Transverse colon (tissue), 4 donors: Measurements from ENCODE around the gene GINM1. TPM values are rescaled to one million over a fixed set of nuclear protein-coding genes. Genes with fewer than 3 reads are reported as not detected.

ENCODE experiments used
- DNase-seq: peaks from one replicate; pipeline ENCODE4 v3.0.0-alpha.2; 2019
- H3K27ac ChIP-seq, 4 donors: fragments of 200-600 bp; sonication (generic); 2 replicates each; pipeline ENCODE4 v1.5.1; 2016 to 2018; ENCODE audit warnings: inconsistent platforms in 4 of 4
- H3K27me3 ChIP-seq: fragments of 200-600 bp; sonication (generic); 2 replicates; pipeline ENCODE4 v1.5.1; 2017; ENCODE audit warnings: inconsistent platforms
- H3K36me3 ChIP-seq, 4 donors: fragments of 200-600 bp; sonication (generic); 2 replicates each; pipeline ENCODE4 v1.5.1; 2017 to 2019; ENCODE audit warnings: inconsistent platforms in 4 of 4
- H3K4me1 ChIP-seq, 4 donors: fragments of 200-600 bp; sonication (generic); 2 replicates each; pipeline ENCODE4 v1.5.1; 2017 to 2020; ENCODE audit warnings: inconsistent platforms in 4 of 4
- H3K4me3 ChIP-seq, 4 donors: fragments of 200-600 bp; sonication (generic); 1 replicate in 1 of 4; 2 replicates in 3 of 4; pipeline versions ENCODE4 v1.5.1 to v1.6.1; 2017 to 2019; ENCODE audit warnings: inconsistent platforms in 4 of 4
- H3K9me3 ChIP-seq, 2 donors: fragments of 200-600 bp; sonication (generic); 2 replicates each; pipeline ENCODE4 v1.5.1; 2017 to 2019; ENCODE audit warnings: inconsistent platforms in 2 of 2
- CTCF ChIP-seq, 5 experiments: fragments of 200-600 bp in 3 of 5; fragments of 450-650 bp in 2 of 5; sonication (generic) in 3 of 5; IDR thresholded peaks; 1 replicate in 2 of 5; 2 replicates in 3 of 5; pipeline ENCODE4 v1.5.1; 2016 to 2017; ENCODE audit warnings: antibody characterized with exemption in 5 of 5, inconsistent platforms in 3 of 5, mild to moderate bottlenecking in 2 of 5, moderate library complexity in 1 of 5
- EP300 ChIP-seq: sonication (generic); formaldehyde crosslinking; IDR thresholded peaks from one replicate; pipeline ENCODE4 v1.6.1; 2017; ENCODE audit warnings: antibody characterized with exemption, low read depth
- POLR2A ChIP-seq: fragments of 450-650 bp; IDR thresholded peaks from one replicate; pipeline ENCODE4 v1.6.1; 2016; ENCODE audit warnings: antibody characterized with exemption, mild to moderate bottlenecking, moderate library complexity
- POLR2AphosphoS5 ChIP-seq, 3 donors: sonication (generic); formaldehyde crosslinking; IDR thresholded peaks; one replicate each; pipeline ENCODE4 v1.6.1; 2016; ENCODE audit warnings: antibody characterized with exemption in 3 of 3
- WGBS, 2 donors: methylation state at CpG; one replicate each; pipeline ENCODE4 v1.1.5; 2018; ENCODE audit warnings: low coverage in 1 of 2; 5-methylcytosine and 5-hydroxymethylcytosine counted together
- in situ Hi-C, 4 donors: fragments of 200-750 bp; cut with MboI; loops; one replicate each; pipeline versions ENCODE4 v1.15.0 to v1.15.1; 2017; ENCODE audit warnings: low sequenced_read_pairs in 3 of 4, low pct_ligation_motif_present in 1 of 4, low pct_unique_long_range_greater_than_20kb in 1 of 4
- intact Hi-C: fragments of 100-400 bp; cut with DNase I; formaldehyde crosslinking; loops from one replicate; pipeline ENCODE4 v1.15.1; 2023; ENCODE audit warnings: low total_unique reads
- total RNA-seq, 4 donors: library from RNA; depleted of rRNA; stranded (reverse); fragments of >200 nt; gene quantifications; one replicate each; pipeline ENCODE4 v1.1.0, GENCODE V29; 2016

Gene GINM1
- total RNA-seq, 4 donors from 2014 or later, result 19.1 to 49.6 (median 35.9) TPM

- Histone ChIP-seq H3K4me3 (no peak overlapping the region), H3K27ac (no peak overlapping the region), H3K27me3 (peaks cover 9% of the 10 kb centered on the region), H3K36me3 (no peaks in the 10 kb centered on the region), H3K9me3 (no peaks in the 10 kb centered on the region), H3K4me1 (peaks cover 11 to 23% (median 16%) of the 10 kb centered on the region in 4 donors)
- TF ChIP-seq EP300, result no peak
- no peak for TF ChIP-seq CTCF (IDR thresholded peaks at IDR 0.05)
- TF ChIP-seq POLR2AphosphoS5 (IDR thresholded peaks at IDR 0.05), result no peak
- in situ Hi-C loops, result loop anchor here in 1 of 4 donors (25.0 kb wide), 1 partner anchor 149 kb away; the partner anchor contains the start of gene LATS1
- intact Hi-C loops, result no loop called here
- DNase-seq, result no peak
- 67 to 80% methylated on average over 5 of the region's 5 CpGs for WGBS, 2 donors
These were observed 2.8 kb upstream of the GINM1 start for GRCh38 chr6:149563203-149563927.

- no peak for TF ChIP-seq POLR2A
- TF ChIP-seq EP300, result no peak
- WGBS, 2 donors, result 44 to 61% methylated on average over 3 of the region's 3 CpGs
- Histone ChIP-seq H3K4me3 (no peak overlapping the region), H3K36me3 (no peaks in the 10 kb centered on the region), H3K27me3 (peaks cover 4% of the 10 kb centered on the region), H3K27ac (no peak overlapping the region), H3K9me3 (no peaks in the 10 kb centered on the region), H3K4me1 (peaks cover 11 to 25% (median 16%) of the 10 kb centered on the region in 4 donors)
- DNase-seq, result no peak
- intact Hi-C loops, result no loop called here
- in situ Hi-C loops, result loop anchor here in 1 of 4 donors (25.0 kb wide), 1 partner anchor 148 kb away; the partner anchor contains the start of gene LATS1
These were observed 2.2 kb upstream of the GINM1 start for GRCh38 chr6:149563928-149564325.

- Histone ChIP-seq H3K4me1 (peaks cover 11 to 25% (median 16%) of the 10 kb centered on the region in 4 donors), H3K9me3 (no peaks in the 10 kb centered on the region), H3K27ac (peak overlapping the region; percentile 91 to 93 (median 92)), H3K36me3 (no peaks in the 10 kb centered on the region), H3K4me3 (peak overlapping the region; percentile 70 to 94 (median 82)), H3K27me3 (no peaks in the 10 kb centered on the region)
- TF ChIP-seq POLR2A, result peak; percentile 72
- peak in 1 of 3 donors; percentile 54 for TF ChIP-seq POLR2AphosphoS5 (IDR thresholded peaks at IDR 0.05)
- no peak for TF ChIP-seq CTCF (IDR thresholded peaks at IDR 0.05)
- DNase-seq, result peak; percentile 66
- 1% methylated on average over 76 of the region's 81 CpGs; no CpG with 5 or more reads in 1 of the 2 donors for WGBS, 2 donors
- in situ Hi-C loops, result loop anchor here in 1 of 4 donors (25.0 kb wide), 1 partner anchor 146 kb away; the partner anchor contains the start of gene LATS1
- intact Hi-C loops, result no loop called here
These were observed 427 bp downstream of the GINM1 start for GRCh38 chr6:149566410-149567193.

- DNase-seq, result no peak
- in situ Hi-C loops, result loop anchor here in 1 of 4 donors (25.0 kb wide), 1 partner anchor 145 kb away; the partner anchor contains the start of gene LATS1
- 19 to 60% methylated on average over 2 to 12 of the region's 12 CpGs for WGBS, 2 donors
These were observed 1.0 kb downstream of the GINM1 start for GRCh38 chr6:149567194-149567586.

More at GRCh38 chr6:149567194-149567586, 1.0 kb downstream of the GINM1 start:
- Histone ChIP-seq H3K4me3 (peak overlapping the region; percentile 70 to 94 (median 82)), H3K36me3 (no peaks in the 10 kb centered on the region), H3K27me3 (no peaks in the 10 kb centered on the region), H3K9me3 (no peaks in the 10 kb centered on the region), H3K27ac (peak overlapping the region; percentile 91 to 93 (median 92)), H3K4me1 (peaks cover 11 to 25% (median 16%) of the 10 kb centered on the region in 4 donors)
- TF ChIP-seq CTCF (IDR thresholded peaks at IDR 0.05), result no peak
- no peak for TF ChIP-seq POLR2AphosphoS5 (IDR thresholded peaks at IDR 0.05)
- no peak for TF ChIP-seq EP300
- no peak for TF ChIP-seq POLR2A
- intact Hi-C loops, result no loop called here
